ENCODE results near the gene ANKS1B. TPM values are rescaled to one million over a fixed set of nuclear protein-coding genes. Genes with fewer than 3 reads are reported as not detected.

ANKS1B gene
- total and polyA plus RNA-seq, 4 donors, result 0.03 to 3.4 (median 0.53) TPM

- WGBS, result 79% methylated on average over 1 of the region's 1 CpG
- Histone ChIP-seq H3K9me3 (ENCODE audit: control insufficient read depth in 4 of 4, low read length in 3 of 4) (peaks cover 0 to 3% (median 1%) of the 10 kb centered on the region in 4 donors), H3K4me1 (ENCODE audit: control insufficient read depth in 4 of 4, insufficient read depth in 4 of 4, low read length in 3 of 4) (no peaks in the 10 kb centered on the region), H3K36me3 (ENCODE audit: control insufficient read depth in 4 of 4, insufficient read depth in 3 of 4, low read depth in 1 of 4, low read length in 3 of 4) (no peaks in the 10 kb centered on the region), H3K9ac (ENCODE audit: low read depth in 1 of 2, low read length in 2 of 2) (no peak overlapping the region), H3K27ac (ENCODE audit: low read depth in 1 of 2, low read length in 2 of 2) (no peak overlapping the region), H3K4me3 (ENCODE audit: low read depth in 1 of 3, low read length in 3 of 3) (no peak overlapping the region), H3K27me3 (ENCODE audit: control insufficient read depth in 4 of 4, insufficient read depth in 4 of 4, low read length in 3 of 4) (no peaks in the 10 kb centered on the region)
- TF ChIP-seq MAX (IDR thresholded peaks at IDR 0.05) (no peak), FOXA1 (IDR thresholded peaks at IDR 0.05) (no peak), FOXA2 (IDR thresholded peaks at IDR 0.05) (no peak), GABPA (IDR thresholded peaks at IDR 0.05 in 1 of 2, conservative IDR thresholded peaks at IDR 0.05 in 1 of 2) (no peak), TAF1 (conservative IDR thresholded peaks at IDR 0.05) (no peak), JUND (IDR thresholded peaks at IDR 0.05) (no peak), SP1 (IDR thresholded peaks at IDR 0.05) (no peak), RXRA (IDR thresholded peaks at IDR 0.05) (no peak), CTCF (IDR thresholded peaks at IDR 0.05; ENCODE audit: low read depth, low read length, missing input control) (no peak), YY1 (IDR thresholded peaks at IDR 0.05) (no peak), NR2F2 (IDR thresholded peaks at IDR 0.05) (no peak), HNF4A (conservative IDR thresholded peaks at IDR 0.05) (no peak), ATF3 (IDR thresholded peaks at IDR 0.05) (no peak), ZBTB33 (IDR thresholded peaks at IDR 0.05) (no peak), EGR1 (IDR thresholded peaks at IDR 0.05; ENCODE audit: low read depth in 2 of 2) (no peak), HNF4G (IDR thresholded peaks at IDR 0.05) (no peak), REST (IDR thresholded peaks at IDR 0.05) (no peak)
- DNase-seq (ENCODE audit: low spot score), result no peak
Observed at GRCh38 chr12:99997806-99998205, 13.1 kb upstream of the ANKS1B start.

GRCh38 chr12:99996095-99996494, 11.4 kb upstream of the ANKS1B start:
- Histone ChIP-seq H3K4me3 (ENCODE audit: low read depth in 1 of 3, low read length in 3 of 3) (no peak overlapping the region), H3K4me1 (ENCODE audit: control insufficient read depth in 4 of 4, insufficient read depth in 4 of 4, low read length in 3 of 4) (no peaks in the 10 kb centered on the region), H3K9ac (ENCODE audit: low read depth in 1 of 2, low read length in 2 of 2) (no peak overlapping the region), H3K27ac (ENCODE audit: low read depth in 1 of 2, low read length in 2 of 2) (no peak overlapping the region), H3K36me3 (ENCODE audit: control insufficient read depth in 4 of 4, insufficient read depth in 3 of 4, low read depth in 1 of 4, low read length in 3 of 4) (no peaks in the 10 kb centered on the region), H3K9me3 (ENCODE audit: control insufficient read depth in 4 of 4, low read length in 3 of 4) (peaks cover 0 to 3% (median 1%) of the 10 kb centered on the region in 4 donors), H3K27me3 (ENCODE audit: control insufficient read depth in 4 of 4, insufficient read depth in 4 of 4, low read length in 3 of 4) (no peaks in the 10 kb centered on the region)
- WGBS, result 53% methylated on average over 6 of the region's 6 CpGs
- DNase-seq (ENCODE audit: low spot score), result no peak
- no peak for TF ChIP-seq CTCF (IDR thresholded peaks at IDR 0.05; ENCODE audit: low read depth, low read length, missing input control)
- no peak for TF ChIP-seq SP1 (IDR thresholded peaks at IDR 0.05)
- no peak for TF ChIP-seq ZBTB33 (IDR thresholded peaks at IDR 0.05)
- TF ChIP-seq GABPA (IDR thresholded peaks at IDR 0.05 in 1 of 2, conservative IDR thresholded peaks at IDR 0.05 in 1 of 2), result no peak
- TF ChIP-seq ATF3 (IDR thresholded peaks at IDR 0.05), result no peak
- no peak for TF ChIP-seq NR2F2 (IDR thresholded peaks at IDR 0.05)
- no peak for TF ChIP-seq HNF4G (IDR thresholded peaks at IDR 0.05)
- TF ChIP-seq HNF4A (conservative IDR thresholded peaks at IDR 0.05), result no peak
